Stimulated activated CD8-positive, alpha-beta memory T cell treated with anti-CD3 and anti-CD28 coated beads, Interleukin-2, amount 100 ng/mL, for 48 hours (primary cell): ENCODE data around the gene SREK1IP1.

Experiments used
- DNase-seq, 2 donors: peaks; one replicate each; pipeline ENCODE4 v3.0.0-alpha.2; 2020; ENCODE audit warnings: low read depth in 2 of 2

SREK1IP1 gene

DNA sequence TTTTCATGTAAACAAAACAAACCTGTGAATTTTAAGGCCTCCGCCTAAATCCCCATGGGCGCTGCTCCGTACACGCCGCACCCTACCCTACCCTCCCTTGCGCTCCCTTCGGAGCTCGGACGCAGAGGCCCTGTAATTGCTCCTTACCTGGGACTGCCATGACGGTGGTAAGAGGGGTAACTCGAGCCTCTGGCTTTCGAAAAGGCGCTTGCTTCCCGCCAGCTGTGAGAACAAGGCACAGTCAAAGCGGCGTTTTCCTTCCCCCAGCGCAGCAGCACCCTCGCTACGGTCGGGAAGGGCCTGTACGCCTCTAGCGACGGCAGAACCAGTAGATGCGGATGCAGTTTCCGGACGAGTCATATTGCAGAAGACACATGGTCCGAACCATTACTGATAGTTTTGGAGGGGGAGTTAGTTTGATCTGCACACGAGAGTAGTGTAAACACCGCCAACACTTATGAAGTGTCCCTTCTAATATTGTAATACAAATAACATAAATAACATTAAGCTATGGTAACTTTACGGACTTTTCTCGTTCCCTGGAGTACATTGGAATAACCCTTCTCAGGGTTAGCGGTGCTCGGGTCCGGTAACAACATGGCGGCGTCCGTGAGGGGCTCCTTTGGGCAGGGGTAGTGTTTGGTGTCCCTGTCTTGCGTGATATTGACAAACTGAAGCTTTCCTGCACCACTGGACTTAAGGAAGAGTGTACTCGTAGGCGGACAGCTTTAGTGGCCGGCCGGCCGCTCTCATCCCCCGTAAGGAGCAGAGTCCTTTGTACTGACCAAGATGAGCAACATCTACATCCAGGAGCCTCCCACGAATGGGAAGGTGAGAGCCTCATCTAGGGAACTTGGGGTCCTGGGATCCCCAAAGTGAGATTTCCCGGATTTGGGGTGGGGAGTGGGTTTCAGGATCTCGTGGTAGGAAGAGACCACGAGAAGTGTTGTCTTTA lies at the start of gene SREK1IP1, which contains the start of gene CWC27:
Gene SREK1IP1, minus strand, starts transcription at position 334 of the 955 bp plus-strand sequence. Its CDS starts 174 bp downstream, at position 160.
Gene CWC27, plus strand, starts transcription at position 573 of the 955 bp plus-strand sequence. Its CDS starts 217 bp downstream, at position 790.
- DNase-seq = peak; percentile 63 to 67

DNA sequence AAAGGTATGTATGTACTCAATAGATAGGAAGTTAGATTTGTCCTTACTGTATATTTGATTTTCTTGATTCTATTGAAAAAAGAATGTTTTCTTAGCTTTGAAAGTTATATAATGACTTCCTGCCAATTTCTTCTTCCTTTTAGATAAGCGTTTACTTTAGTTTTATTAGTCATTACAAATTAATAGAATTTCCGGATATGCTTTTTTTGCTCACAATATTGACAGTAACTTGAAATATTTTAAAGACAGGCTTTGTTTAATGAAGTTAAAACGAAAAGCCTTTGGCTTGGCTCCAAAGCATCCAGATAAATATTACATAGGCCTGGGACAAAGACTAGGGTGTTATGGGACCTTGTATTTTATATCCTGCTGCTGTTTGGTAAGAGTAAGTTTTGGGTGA lies 49.8 kb upstream of the SREK1IP1 start:
- no peak for DNase-seq

GRCh38 chr5:64814073-64814472 lies 45.6 kb upstream of the SREK1IP1 start:
- DNase-seq = no peak

DNA sequence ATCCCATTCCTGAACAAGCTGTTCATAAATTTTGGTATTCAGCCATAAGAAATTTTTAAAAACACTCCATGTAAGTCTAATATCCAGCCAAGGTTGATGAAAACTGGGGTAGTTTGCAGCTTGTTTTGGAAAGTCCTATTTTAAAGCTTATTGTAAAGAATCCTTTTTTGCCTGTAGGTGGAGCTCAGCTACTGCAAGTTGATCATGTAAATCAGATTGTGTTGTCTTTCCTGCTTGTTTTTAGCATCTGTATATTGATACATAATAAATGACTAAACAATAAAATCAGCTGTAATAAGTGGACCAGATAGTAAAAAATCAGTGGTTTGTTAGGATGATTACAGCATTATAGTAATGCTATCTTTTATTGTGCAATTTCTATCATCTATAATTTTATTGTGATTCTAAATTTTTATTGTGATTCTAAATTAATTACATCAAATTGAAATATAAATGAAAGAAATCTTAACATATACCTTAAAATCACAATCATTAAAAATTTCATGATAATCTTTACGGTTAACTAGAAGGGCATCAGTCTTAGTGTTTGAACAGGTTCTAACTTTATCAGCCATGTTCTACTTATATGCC lies 42.7 kb upstream of the SREK1IP1 start:
- DNase-seq = no peak

GRCh38 chr5:64807520-64807919 lies 39.0 kb upstream of the SREK1IP1 start:
- DNase-seq = no peak

DNA sequence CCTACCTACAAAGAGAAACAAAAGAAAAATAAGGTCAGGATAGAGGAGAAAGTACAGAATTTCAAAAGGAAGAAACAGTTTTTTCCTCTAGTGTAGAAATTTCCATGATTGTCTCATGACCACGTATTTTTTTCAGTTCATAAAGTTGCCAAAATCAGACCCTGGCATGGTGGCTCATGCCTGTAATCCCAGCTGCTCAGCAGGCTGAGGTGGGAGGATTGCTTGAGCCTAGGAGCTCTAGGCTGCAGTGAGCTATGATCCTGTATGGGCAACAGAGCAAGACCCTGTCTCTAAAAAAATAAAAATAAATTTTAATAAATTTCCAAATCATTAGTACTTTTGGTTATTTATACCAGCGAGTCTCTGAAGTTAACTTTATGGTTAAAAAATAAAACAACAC lies 38.0 kb upstream of the SREK1IP1 start:
- DNase-seq = no peak

DNA sequence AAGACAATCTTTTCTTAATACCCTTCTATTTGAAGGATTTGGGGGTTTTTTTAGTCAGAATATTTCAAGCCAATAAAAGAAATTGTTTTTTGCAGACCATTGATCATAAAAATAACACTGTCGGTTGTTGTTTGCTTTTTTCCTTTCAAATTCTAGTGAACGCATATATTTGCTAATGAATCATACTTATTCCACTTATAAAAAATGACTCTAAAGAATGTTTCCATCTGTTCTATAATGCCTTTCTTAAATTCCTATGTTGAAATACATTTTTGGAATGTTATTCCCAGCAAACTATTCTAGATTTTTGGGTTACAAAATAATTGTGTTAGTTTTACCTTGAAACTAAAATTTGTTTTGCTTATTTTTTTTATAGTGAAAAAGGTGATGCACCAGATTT lies 32.4 kb upstream of the SREK1IP1 start:
- DNase-seq = no peak

- DNase-seq = no peak
Measured at GRCh38 chr5:64796301-64796700, 27.8 kb upstream of the SREK1IP1 start.

DNA sequence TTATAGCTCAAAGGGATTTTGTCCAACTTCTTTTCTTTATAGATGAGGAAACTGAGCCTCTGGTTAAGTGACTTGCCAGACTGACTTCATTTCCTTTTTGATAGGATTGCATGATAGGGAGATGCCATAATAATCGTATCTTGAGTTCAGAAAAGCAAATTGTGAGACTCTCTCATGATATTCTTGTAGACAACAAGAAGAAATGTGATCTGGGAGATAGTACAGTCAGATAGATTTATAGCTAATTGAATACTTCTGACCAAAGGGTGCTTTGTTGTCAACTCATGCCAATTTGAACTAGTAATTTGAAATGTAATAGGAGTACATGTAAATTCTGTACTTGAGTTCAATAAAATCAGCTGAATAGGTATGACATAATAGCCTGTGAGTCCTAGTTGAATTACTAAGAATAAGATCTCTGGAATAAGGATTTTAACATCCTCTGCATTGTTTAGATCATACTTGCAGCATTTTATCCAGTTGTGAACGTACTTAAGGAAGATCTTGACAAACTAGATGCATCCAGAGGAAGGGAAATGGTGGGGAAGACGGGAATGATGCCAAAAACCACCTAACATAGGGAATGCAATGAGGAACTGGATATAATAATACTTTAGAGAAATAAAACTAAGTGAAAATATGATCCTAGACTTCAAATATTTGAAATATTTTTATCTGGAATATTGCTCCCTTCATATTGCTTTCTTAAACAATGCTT lies 25.7 kb upstream of the SREK1IP1 start:
- DNase-seq = no peak

DNA sequence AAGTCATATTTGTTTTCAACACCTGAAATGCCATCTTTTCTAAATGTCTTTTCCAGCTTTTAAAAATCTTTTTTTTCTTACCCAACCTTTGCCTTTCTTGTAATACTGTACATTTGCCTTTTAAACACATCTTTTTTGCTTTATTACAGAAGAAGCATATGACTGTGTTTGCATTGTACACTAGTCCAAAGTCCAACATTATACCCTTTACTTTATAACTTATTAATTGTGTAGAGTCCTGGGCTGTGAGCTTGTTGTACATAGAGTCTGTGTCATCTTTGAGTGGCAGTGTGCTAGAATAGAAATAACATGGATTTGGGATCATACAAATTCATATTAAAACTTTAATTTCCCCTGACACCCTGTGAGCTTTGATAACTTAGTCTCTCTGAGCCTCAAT lies 24.0 kb upstream of the SREK1IP1 start:
- DNase-seq = no peak

GRCh38 chr5:64790210-64790609 lies 21.7 kb upstream of the SREK1IP1 start:
- no peak for DNase-seq

DNA sequence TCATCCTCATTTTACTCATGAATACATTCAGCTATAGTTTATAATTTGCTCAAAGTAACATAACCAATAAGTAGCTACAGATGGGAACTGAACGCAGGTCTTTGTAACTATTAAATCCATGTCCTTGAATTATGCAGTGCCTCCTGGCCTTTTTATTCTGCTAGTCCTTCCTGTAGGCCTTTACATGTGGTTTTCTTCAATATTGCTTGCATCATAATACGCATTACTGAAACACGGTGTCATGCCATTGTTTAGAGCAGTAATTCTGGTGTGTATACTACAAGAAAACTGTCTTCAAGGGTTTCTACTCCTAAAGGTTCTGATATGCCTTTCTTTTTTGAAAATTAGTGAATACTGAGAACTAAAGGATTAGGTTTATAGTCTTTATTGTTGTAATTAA lies 21.0 kb upstream of the SREK1IP1 start:
- no peak for DNase-seq

DNA sequence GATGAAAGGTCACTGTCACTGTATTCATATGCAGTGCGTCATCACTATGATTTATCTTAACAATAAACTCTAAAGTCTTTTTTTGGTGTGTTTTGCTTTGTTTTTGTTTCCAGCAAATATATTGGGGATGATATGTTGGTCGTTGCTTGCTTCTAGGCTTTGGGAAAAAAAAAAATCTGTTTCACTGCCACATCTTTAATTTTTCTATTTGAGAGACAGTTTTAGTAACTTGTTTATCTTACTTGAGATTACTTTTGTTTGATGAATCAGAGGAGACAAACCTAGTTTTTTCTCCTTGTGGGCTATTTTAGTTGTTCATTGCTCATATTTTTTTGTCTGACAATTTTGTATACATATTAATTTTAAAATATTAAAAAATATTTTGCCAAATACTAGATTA lies 19.7 kb upstream of the SREK1IP1 start:
- no peak for DNase-seq

DNA sequence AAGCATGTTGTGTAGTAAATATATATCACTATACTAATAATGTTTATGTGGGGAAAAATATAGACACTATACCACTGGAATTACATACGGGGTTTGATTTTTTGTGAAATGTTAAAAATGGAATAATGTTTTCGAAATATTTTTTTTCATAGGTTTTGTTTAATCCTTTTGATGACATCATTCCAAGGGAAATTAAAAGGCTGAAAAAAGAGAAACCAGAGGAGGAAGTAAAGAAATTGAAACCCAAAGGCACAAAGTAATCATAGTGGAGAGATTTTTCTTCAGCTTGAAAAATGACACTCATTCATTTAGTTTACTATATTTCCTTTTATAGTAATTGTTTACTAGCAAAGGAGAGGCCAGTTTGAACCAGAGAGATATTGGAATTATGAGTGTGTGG lies 17.9 kb upstream of the SREK1IP1 start:
- DNase-seq = no peak

- peak; percentile 30 to 46 for DNase-seq
Measured at GRCh38 chr5:64784451-64785025, 16.0 kb upstream of the SREK1IP1 start.

GRCh38 chr5:64775291-64775690 lies 6.8 kb upstream of the SREK1IP1 start:
- no peak for DNase-seq

- DNase-seq = no peak
Measured at GRCh38 chr5:64773533-64773932, 5.0 kb upstream of the SREK1IP1 start.

DNA sequence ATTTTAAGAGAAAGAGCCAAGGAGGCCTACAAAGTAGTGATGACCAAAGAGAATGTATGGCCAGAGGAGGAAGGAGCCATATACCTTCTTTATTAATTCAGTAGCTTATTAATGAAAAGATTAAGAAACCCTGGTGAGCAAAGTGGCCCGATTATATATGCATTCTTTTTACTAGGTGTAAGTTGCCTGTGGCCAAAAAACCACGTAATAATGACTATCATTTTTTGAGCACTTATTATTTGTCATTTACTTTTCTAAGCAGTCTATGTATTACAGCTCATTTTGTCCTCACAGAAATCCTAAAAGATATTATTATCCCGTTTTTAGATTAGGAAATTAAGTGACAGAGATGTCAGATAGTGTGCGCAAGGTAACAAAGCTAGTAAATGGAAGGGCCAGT lies 3.2 kb upstream of the SREK1IP1 start:
- no peak for DNase-seq

DNA sequence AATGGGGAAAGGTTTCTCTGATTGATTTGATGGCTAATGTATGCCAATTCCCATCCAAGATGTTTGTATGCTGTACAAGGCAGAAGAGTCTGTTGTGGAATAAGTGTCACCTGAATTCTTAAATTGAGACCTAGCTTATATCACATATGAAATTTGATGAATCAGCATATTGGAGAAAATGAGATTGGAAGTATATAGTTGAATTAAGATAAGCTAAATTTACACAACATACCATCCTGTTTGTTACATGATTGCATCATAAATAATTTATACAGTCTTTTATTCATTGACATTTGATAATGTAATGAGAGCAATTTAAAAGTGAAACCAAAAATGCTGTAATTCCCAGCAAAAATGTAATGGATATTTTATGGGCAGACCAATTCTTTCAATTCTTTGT lies 1.4 kb upstream of the SREK1IP1 start:
- no peak for DNase-seq

DNA sequence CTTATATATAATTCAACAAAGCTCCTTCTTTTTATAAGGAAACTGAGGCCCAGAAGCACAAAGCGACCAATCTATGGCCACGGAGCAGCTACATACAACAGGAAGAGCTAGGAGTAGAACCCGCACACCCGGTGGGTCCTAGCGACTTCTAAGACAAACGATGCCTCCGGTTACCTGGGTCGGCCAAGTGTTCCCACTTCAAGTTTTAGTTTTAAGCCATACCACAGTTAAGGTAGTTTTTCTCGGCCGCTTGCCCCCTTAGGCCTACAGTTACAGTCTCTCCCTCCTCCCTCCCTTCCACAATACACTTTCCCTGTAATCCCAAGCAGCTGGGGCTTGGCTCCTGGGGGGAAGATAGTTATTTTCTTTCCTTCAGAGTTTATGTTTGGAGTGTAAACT lies 533 bp downstream of the SREK1IP1 start:
- peak in 1 of 2 donors; percentile 2 for DNase-seq

DNA sequence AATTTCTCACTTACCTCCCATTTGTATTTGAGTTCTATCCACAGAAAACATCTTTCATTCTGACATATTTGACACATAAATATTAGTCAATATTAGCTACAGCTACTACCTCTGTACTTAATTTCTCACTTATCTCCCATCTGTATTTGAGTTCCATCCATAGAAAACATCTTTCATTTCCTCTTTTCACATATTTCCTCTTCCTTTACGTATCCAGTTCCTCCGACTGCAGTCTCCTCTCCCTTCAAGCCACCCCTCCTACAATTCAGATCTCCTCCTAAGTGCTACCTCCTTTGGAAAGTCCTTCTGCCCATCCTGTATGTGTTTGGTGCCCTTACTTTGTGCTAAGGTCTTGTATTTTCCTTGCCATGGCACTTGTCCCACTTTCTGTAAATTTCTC lies 1.6 kb downstream of the SREK1IP1 start:
- no peak for DNase-seq
